GM12801 (cell line): ENCODE measurements around the gene ERAP2.

Experiments used
- CTCF ChIP-seq: IDR thresholded peaks from one replicate; pipeline ENCODE4 v1.5.1; 2011; ENCODE audit warnings: control low read depth; ENCODE audit not compliant: insufficient read length; ENCODE audit errors: extremely low read depth

ERAP2 gene

GRCh38 chr5:96962540-96962991 lies 86.3 kb downstream of the ERAP2 start:
- no peak for TF ChIP-seq CTCF

GRCh38 chr5:96963267-96963666 lies 87.0 kb downstream of the ERAP2 start:
- no peak for TF ChIP-seq CTCF

- TF ChIP-seq CTCF: no peak
Measured at GRCh38 chr5:96966801-96967200, 90.5 kb downstream of the ERAP2 start.

- TF ChIP-seq CTCF: no peak
Measured at GRCh38 chr5:96967400-96967799, 91.1 kb downstream of the ERAP2 start.

GRCh38 chr5:96968074-96968473 lies 91.8 kb downstream of the ERAP2 start:
- TF ChIP-seq CTCF: no peak

GRCh38 chr5:96968614-96969013 lies 92.3 kb downstream of the ERAP2 start:
- no peak for TF ChIP-seq CTCF
